Stimulated activated CD8-positive, alpha-beta memory T cell treated with anti-CD3 and anti-CD28 coated beads, Interleukin-7, amount 100 ng/mL, for 24 hours (primary cell): Measurements from ENCODE around the gene SEMA4F.

Experiments
- DNase-seq: peaks from one replicate; pipeline ENCODE4 v3.0.0-alpha.2; 2020; ENCODE audit warnings: low read depth

The SEMA4F gene

DNA sequence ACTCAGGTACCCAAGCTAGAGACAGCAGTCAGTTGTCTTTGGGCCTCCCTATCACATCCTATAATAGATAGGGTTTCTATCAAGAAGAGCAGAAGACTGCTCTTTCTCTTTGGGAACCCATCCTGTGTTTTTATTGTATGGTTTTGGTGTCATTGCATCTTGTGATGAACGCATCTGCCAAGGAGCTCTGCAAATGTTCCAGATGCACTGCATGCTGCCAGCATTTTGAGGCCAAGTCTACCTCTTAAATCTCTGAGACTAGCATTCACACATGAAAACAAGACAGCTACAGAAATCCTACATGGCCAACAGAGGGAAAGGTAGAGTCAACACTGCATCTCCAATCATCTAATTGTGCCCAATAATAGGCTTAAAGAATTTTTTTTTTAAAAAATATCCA lies 14.0 kb downstream of the SEMA4F start:
- no peak for DNase-seq

GRCh38 chr2:74670263-74670662 lies 16.2 kb downstream of the SEMA4F start:
- no peak for DNase-seq

- no peak for DNase-seq
These were observed 17.4 kb downstream of the SEMA4F start for GRCh38 chr2:74671479-74671878.

DNA sequence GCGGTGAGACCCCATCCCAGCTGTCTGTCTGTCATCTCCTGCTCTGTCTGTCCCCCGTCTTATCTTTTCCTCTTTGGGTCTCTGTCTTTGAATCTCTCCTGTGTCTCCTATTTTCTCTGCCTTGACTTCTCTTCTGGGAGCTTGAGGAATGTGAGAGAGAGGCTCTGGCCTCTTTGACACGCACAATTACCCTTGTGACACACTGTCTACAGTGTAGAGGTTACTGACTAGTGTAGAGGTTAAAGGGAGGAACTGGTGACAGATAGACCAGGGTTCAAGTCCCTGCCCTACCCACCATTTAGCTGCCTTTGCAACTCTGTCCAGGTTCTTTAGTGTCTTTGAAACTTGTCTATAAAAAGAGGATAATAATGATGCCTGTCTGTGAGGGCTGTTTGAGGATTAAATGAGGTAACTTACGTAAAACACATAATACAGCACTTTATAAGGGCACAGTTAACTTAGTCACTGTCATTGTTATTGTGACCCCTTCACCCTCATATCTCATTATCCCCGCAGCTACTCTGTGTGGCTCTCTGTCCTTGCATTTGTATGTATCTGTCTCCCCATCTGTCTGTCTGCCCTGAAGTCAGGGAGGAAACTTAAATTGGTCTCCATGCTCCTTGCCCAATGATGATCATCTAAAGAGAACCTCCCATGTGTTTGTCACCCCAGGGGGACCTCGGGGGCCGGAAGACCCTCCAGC lies 19.9 kb downstream of the SEMA4F start:
- DNase-seq, result no peak

GRCh38 chr2:74675090-74675489 lies 21.0 kb downstream of the SEMA4F start:
- no peak for DNase-seq

- DNase-seq, result no peak
These were observed 22.3 kb downstream of the SEMA4F start for GRCh38 chr2:74676331-74676730.

GRCh38 chr2:74679615-74680014 lies 25.6 kb downstream of the SEMA4F start:
- no peak for DNase-seq

GRCh38 chr2:74682501-74682900 lies 28.5 kb downstream of the SEMA4F start:
- no peak for DNase-seq

DNA sequence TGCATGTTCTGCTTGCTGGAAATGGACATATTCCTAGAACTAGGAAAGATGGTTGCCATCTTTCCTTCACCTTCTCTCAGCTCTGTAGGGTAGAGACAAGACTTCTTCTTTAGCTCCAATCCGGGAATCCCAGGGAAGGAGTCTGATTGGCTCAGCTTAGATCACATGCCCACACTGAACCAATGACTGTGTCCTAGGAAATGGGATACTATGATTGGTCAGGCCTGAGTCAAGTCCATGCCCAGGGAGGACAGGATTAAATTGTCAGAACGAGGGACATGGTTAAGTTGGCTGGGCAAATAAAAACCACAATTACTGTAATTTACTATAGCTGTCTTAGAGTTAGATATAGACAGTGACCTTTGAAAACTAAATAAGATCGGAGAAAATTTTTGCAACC lies 31.4 kb downstream of the SEMA4F start:
- DNase-seq, result no peak

GRCh38 chr2:74688881-74689280 lies 34.8 kb downstream of the SEMA4F start:
- DNase-seq, result no peak

DNA sequence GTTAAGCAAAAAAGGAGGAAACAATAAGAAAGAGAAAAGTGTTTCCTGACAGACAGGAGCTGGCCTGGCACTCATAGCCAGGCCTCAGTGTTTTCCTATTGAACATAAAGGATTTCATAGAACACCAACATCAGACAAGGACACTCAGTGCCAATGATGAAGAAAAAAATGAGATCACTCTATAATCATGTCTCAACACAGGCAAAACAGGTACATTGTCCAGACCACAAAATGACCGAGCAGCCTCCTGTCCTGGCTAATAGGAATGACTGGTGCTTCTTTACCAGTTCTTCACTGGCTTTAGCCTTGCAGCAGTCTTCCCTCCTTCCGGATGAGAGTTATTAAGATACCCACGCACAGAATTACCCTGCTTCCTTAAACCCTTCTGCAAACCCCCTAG lies 35.6 kb downstream of the SEMA4F start:
- no peak for DNase-seq

DNA sequence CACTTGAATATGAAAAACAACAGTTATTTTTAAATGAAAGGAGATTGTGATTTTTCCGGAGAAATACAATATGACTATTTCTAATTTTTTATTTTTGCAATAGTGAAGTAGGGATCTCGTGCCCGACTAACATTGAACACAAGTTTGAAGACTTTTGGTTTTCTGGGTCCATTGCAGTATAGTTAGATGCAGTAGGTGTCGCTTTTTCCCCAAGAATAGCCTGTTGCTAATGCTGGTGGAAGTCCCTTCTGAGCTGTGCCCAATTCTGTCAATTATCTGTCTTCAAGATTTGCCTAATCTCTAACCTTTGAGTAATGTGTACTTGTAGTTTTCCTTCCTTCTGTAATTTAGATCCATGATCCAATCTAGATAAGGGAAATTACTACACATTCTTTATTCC lies 36.5 kb downstream of the SEMA4F start:
- DNase-seq, result no peak

- no peak for DNase-seq
These were observed 37.9 kb downstream of the SEMA4F start for GRCh38 chr2:74691929-74692328.

- no peak for DNase-seq
These were observed 39.2 kb downstream of the SEMA4F start for GRCh38 chr2:74693213-74693612.

DNA sequence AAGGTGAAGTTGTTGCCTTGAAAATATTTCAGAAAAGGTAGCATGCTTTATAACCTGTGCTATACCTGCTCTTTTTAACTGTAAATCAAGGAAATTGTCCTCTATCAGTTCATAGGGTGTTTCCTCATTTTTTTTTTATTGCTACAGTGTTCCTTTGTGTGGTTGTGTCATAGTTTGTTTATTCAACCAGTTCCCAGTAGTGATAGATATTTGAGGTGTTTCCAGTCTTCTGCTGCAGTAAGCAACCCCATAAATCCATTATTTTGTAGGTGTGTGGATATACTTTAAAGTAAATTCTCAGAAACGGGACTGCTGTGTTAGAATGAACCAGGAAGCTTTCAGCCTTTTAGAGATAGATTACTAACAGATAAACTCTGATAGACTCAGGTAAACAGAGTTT lies 39.6 kb downstream of the SEMA4F start:
- no peak for DNase-seq

GRCh38 chr2:74694281-74694680 lies 40.2 kb downstream of the SEMA4F start:
- DNase-seq, result no peak

- DNase-seq, result no peak
These were observed 41.6 kb downstream of the SEMA4F start for GRCh38 chr2:74695663-74696062.

GRCh38 chr2:74696829-74697228 lies 42.8 kb downstream of the SEMA4F start:
- DNase-seq, result no peak

DNA sequence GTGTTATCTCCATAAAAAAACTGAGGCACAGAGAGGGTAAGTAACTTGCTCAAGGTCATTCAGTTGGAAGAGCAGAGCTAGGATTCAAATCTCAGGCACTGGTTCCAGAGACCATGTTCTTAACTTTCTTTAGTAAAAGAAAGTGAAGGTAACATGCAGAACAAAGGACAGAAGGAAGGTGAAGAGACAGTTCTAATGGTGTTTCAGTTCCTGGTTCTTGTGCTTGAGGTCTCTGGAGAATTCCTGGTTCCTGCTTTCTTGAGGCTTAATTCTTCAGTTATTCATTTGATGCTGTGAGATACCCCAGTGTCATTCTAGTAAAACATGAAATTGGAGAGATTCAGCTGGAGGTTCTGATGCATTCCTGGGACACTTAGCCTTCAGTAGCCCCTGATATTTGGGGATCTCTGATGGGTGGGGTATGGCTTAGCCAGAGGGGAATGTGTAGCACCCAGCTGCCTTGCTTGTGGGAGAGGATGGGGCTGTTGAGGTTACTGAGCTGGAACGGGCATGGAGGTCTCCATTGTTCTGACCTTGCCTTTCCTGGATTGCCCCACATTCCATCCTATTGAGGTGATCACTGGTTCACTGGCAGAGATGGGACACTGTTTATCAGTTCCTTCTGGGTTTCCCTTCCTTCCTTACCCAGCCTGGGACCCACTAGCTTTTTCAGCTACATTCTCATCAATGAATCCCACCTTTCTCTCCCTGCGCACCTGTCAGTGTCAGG lies 46.8 kb downstream of the SEMA4F start:
- DNase-seq, result no peak

GRCh38 chr2:74702001-74702715 lies 48.1 kb downstream of the SEMA4F start:
- no peak for DNase-seq

DNA sequence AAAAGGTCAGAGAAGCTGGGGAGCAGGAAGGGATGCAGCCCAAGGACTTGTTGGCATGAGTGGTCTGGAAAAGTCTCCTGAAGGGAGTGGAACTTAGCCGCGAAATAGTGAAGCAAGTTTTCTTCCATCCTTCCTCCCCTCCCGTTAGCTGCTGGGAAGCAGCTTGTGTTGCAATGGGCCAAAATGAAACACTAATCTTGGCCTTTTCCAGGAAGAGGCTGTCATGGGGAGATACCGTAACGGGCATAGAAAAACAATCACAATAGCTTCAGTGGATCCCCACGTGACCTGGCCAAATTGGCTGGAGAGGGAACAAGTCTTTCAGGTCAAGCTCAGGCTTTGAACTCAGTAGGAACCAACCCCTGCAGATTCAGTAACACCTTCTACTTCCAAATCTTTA lies 49.3 kb downstream of the SEMA4F start:
- DNase-seq, result no peak

GRCh38 chr2:74704216-74704615 lies 50.2 kb downstream of the SEMA4F start:
- no peak for DNase-seq

GRCh38 chr2:74706741-74707140 lies 52.7 kb downstream of the SEMA4F start:
- no peak for DNase-seq
